ENCODE measurements around the gene ENAH.

The ENAH gene

GRCh38 chr1:225460021-225460736 lies 192.7 kb downstream of the ENAH start:
- DNase-seq (ENCODE audit: low read depth in 3 of 3): no peak

GRCh38 chr1:225458222-225458631 lies 194.7 kb downstream of the ENAH start:
- DNase-seq (ENCODE audit: low read depth in 3 of 3): no peak

DNA sequence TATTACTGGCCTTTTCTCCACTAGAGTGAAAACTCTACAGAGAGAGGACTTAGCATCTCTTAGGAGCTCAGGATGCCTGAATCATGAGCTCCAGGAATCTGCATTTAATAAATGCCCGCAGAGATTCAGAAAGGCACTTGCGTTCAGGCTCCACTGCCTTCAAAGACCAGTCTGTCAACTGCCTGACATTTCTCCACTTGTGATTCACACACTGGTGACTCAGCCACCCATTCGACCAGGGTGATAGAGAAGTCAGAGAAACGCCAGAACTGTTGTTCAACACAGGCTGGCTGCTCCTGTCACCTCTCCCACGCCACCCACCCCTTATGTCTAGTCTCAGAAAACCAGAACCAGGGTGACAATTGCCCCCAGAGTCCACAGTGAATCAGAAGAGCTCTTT lies 198.2 kb downstream of the ENAH start:
- DNase-seq (ENCODE audit: low read depth in 3 of 3): peak; percentile 71 to 88 (median 75)

DNA sequence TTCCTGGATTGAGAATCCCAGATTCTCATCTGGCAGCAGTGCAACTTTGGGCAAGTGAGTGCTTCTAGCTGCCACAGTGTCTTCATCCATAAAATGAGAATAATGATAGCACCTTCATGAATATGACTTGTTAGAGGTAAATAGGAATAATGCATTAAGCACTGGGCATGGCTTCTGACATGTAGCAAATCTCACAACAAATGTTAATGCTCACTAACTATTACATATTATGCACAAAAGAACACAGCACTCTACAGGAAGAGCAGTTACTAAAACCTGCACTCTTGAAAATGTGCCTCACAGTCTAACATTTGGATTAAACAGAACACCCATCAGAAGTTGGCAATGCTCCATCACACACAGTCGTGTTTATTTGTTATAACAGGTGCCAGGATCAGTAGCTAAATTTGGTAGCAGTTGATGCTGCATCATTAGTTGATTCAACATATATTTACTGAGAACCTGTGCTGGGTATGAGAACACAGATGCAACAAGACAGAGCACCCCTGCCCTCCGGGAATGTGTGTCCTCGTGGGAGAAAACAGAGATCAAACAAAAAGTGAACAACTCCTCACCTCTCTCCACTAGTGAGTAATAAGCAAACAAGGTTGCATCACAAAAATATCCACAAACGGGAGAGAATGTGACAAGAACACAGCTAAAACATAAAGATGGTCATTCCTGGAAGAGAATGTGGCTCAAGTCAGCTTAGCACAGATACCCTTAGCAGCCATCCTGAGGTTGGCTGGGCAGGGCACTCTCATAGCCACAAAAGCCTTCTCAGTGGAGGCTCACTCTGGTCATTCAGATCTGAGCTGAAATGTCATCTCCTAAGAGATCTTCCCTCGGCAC lies 198.9 kb downstream of the ENAH start:
- no peak for DNase-seq (ENCODE audit: low read depth in 3 of 3)

GRCh38 chr1:225451840-225452515 lies 200.9 kb downstream of the ENAH start:
- no peak for DNase-seq (ENCODE audit: low read depth in 3 of 3)

DNA sequence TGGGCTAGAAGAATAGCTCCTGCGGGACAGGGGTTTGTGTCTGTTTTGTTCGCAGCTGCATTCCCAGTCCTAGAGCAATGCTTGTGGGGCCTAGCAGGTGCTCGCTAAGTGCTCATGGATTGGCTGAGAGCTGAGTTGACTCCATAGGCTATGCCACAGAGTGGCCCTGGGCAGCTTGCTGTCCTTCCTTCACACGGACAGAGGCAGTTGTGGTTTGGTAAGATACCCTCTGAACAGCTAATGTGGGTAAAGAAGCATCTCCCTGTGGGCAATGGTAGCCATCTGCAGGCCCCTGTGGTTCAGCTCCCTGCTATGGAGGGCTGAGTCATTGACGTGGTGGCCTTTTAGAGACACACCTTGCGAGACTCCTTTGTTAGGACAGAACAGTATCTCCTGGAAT lies 201.6 kb downstream of the ENAH start:
- no peak for DNase-seq (ENCODE audit: low read depth in 3 of 3)

GRCh38 chr1:225450491-225451191 lies 202.3 kb downstream of the ENAH start:
- no peak for DNase-seq (ENCODE audit: low read depth in 3 of 3)

DNA sequence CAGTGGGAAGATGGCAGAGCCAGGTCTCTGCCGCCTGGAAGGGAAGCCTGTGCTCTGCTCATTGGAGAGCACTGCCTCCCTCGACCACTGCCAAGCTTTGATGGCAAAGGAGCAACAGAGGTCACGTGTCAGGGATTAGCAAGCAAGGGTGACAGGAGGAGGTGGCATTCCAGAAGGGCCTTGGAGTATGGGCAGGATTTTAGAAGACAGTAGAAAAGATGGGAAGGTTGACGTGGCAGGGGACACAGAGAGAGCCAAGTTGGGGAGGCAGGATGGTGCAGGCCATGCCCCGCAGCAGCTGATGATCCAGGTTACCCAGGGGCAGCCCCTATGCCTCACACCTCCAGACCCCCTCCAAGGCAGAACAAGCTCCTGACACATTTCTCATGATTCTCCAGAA lies 203.1 kb downstream of the ENAH start:
- no peak for DNase-seq (ENCODE audit: low read depth in 3 of 3)

DNA sequence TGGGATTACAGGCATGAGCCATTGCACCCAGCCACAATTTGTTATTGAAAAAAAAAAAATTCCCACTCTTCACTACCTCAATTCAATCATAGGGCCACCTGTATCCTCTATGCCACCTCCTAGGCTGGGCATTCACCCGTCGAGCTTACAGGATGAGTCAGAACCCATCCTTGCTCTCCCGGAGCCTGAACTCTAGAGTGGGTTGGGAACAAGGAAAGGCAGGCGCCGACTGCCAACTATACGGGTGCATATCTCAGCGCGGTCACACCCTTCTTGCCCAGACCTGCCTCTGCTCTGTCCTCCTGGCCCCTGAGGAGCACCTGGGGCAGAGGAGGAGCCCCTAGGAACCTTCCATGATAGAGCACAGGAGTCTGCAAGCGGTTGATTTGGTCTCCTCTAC lies 203.7 kb downstream of the ENAH start:
- no peak for DNase-seq (ENCODE audit: low read depth in 3 of 3)

- DNase-seq (ENCODE audit: low read depth in 3 of 3): no peak
Measured at GRCh38 chr1:225448146-225448805, 204.6 kb downstream of the ENAH start.

GRCh38 chr1:225447650-225448089 lies 205.3 kb downstream of the ENAH start:
- no peak for DNase-seq (ENCODE audit: low read depth in 3 of 3)

- DNase-seq (ENCODE audit: low read depth in 3 of 3): no peak
Measured at GRCh38 chr1:225446981-225447615, 205.8 kb downstream of the ENAH start.

DNA sequence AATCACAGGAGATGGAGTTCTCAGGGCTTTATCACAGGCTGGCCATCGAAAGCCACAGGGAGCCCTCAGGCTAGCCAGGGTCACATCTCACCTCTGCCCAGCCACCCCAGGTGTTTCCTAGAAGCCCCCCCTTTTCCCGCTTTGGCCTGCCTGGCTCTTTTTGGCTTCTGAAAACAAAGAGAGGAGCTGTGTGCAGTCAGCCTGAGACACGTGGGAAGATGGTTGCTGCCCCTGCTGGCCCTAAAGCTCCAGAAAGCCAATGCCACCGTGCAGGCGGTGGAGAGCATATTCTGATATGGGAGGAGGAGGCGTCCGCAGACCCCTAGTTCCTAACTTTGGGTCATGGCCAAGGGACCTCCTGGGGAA lies 206.3 kb downstream of the ENAH start:
- DNase-seq (ENCODE audit: low read depth in 3 of 3): no peak

- no peak for DNase-seq (ENCODE audit: low read depth in 3 of 3)
Measured at GRCh38 chr1:225445639-225446594, 207.0 kb downstream of the ENAH start.

DNA sequence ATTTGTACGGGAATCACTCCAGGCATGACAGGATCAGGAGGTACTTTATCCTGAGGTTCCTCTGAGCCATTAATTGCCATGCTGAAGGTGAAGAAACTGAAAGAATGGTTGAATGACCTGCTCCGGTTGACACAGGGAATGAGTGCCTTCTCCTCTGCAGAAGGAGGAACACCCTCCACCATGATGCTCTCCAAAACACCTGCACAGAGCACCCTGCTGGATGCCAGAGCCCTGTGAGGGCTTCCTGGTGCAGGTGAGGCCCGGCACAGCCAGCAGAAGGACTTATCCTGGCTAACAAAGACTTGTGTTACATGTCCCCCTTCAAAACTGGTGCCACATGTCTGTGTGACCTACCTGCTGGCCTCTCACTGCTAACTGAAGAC lies 210.8 kb downstream of the ENAH start:
- no peak for DNase-seq (ENCODE audit: low read depth in 3 of 3)

DNA sequence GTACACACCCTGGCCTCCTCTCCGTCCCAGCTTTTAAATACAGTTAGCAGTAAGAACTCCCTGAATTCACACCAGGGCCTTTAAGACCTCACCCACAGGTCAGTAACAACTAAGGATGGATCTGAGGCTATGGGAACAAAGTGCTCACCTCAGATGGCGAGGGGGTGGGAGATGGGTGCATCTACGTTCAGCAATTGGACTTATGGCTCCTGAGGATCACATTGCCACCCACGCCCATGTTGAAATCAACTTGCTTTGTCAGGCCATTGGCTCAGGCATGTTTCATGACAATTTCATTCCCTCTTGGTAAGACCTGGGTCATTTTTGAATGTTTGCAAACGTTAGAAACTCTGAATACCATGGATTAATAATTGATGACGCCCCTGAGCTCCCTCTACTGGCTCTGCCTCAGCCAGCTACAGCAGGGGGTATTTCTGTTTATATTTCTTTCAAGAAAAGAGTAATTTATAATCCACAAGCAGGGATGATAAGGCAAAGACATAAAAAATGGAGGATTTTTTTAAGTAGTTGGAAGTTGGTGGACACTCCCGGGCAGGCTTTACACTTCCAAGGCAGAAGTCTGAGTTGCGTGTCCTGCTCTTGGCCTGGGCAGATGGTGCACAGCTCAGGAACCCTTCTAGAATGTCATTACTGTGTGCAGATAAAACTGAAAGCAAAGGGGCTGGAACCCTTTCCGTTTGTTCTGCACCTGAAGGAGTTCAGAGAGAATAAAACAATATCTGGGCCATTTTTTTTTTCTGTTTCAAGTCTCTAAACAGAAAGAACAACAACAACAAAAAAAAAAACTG lies 211.4 kb downstream of the ENAH start:
- DNase-seq (ENCODE audit: low read depth in 3 of 3): no peak

- DNase-seq (ENCODE audit: low read depth in 3 of 3): no peak
Measured at GRCh38 chr1:225440380-225441221, 212.3 kb downstream of the ENAH start.
